K562 (cell line): ENCODE results near the gene RBFA.

Source experiments
- ATF1 ChIP-seq, 2 experiments: fragments of 450-650 bp in 1 of 2; IDR thresholded peaks; 2 replicates each; pipeline ENCODE4 v1.6.1; 2016; ENCODE audit warnings: missing compliant biosample characterization in 1 of 2, missing genetic modification characterization in 1 of 2
- HMGXB4 ChIP-seq: sonication (generic); formaldehyde crosslinking; IDR thresholded peaks from 2 replicates; pipeline ENCODE4 v1.8.1; 2023; ENCODE audit warnings: mild to moderate bottlenecking, missing genetic modification reagents
- SPI1 ChIP-seq: IDR thresholded peaks from 2 replicates; pipeline ENCODE4 v1.6.1; 2011; ENCODE audit warnings: low read depth, low read length, control low read depth, borderline replicate concordance
- ZBTB1 ChIP-seq: sonication (generic); formaldehyde crosslinking; IDR thresholded peaks from 2 replicates; pipeline ENCODE4 v1.8.1; 2023; ENCODE audit warnings: missing genetic modification reagents, low read depth, mild to moderate bottlenecking, borderline replicate concordance

GRCh38 chr18:80042785-80043184 lies 8.6 kb downstream of the RBFA start:
- TF ChIP-seq ATF1 (CRISPR knock-in tag; IDR thresholded peaks at IDR 0.05) = no peak
- TF ChIP-seq ATF1 (tag; IDR thresholded peaks at IDR 0.05) = no peak
- TF ChIP-seq SPI1 = no peak
- TF ChIP-seq HMGXB4 (CRISPR knock-in tag) = no peak
- no peak for TF ChIP-seq ZBTB1 (CRISPR knock-in tag)
